Measurements from ENCODE around the gene RCAN3. TPM values are rescaled to one million over a fixed set of nuclear protein-coding genes. Genes with fewer than 3 reads are reported as not detected.

RCAN3 gene
- total and polyA plus RNA-seq, 2 of the 13 experiments (the other 11 are each of a cell fraction or from before 2014, with no cell fraction given) = 12.2 to 13.3 TPM

DNA sequence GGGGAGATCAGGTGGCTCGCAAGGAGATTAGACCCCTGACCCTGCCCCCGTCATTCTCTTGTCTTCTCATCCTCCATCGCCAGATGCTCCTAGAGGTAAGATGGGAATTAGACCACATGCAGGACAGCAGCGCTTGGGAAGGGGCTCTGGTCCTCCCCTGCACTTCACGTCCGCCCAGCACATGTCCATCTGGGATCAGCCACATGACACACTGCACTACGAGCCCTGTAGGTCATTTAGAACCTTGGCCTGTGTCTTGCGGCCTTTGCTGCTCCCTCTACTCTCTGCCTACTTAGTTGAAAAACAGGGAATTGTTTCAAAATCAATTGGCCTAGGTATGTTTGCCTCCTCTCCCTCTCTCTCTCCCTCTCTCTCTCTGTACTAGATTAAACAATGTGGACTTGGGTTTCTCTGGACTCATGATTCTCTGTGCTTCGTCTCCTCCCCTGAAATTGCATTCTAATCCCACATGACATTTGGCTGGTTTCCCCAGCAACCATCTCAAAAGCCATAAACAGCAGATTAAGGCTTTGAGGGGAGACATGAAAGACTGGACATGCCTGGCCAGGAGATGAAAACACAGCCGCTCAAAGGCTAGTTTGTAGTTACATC, 49.4 kb downstream of the RCAN3 start (continued):
- TF ChIP-seq RELA (CRISPR knock-in tag; IDR thresholded peaks at IDR 0.05) = no peak
- TF ChIP-seq IRX3 (CRISPR knock-in tag; IDR thresholded peaks at IDR 0.05; ENCODE audit: borderline replicate concordance, low read depth) = no peak; the same call in 1 of the 2 replicates
- no peak for TF ChIP-seq ZNF83 (CRISPR knock-in tag; IDR thresholded peaks at IDR 0.05; ENCODE audit: borderline replicate concordance)
- 0 out of 2 replicates have a peak, but pooled peaks have one; percentile 49 for TF ChIP-seq FOXJ3 (CRISPR knock-in tag; IDR thresholded peaks at IDR 0.05; ENCODE audit: borderline replicate concordance)
- TF ChIP-seq SRF (IDR thresholded peaks at IDR 0.05; ENCODE audit: low read depth, low read length) = no peak
- no peak for TF ChIP-seq ZNF44 (CRISPR knock-in tag; IDR thresholded peaks at IDR 0.05)
- no peak for TF ChIP-seq KAT2B (IDR thresholded peaks at IDR 0.05; ENCODE audit: borderline replicate concordance, low read depth, low read length)
- TF ChIP-seq ZNF432 (CRISPR knock-in tag; IDR thresholded peaks at IDR 0.05; ENCODE audit: borderline replicate concordance) = no peak
- no peak for TF ChIP-seq ZNF235 (CRISPR knock-in tag; IDR thresholded peaks at IDR 0.05; ENCODE audit: borderline replicate concordance)
- no peak for TF ChIP-seq CBX5 (CRISPR knock-in tag; IDR thresholded peaks at IDR 0.05; ENCODE audit: borderline replicate concordance)
- TF ChIP-seq SRSF9 (IDR thresholded peaks at IDR 0.05; ENCODE audit: borderline replicate concordance, insufficient read depth, low read depth, low read length, poor library complexity, severe bottlenecking) = no peak
- no peak for TF ChIP-seq HOXA7 (CRISPR knock-in tag; IDR thresholded peaks at IDR 0.05)

DNA sequence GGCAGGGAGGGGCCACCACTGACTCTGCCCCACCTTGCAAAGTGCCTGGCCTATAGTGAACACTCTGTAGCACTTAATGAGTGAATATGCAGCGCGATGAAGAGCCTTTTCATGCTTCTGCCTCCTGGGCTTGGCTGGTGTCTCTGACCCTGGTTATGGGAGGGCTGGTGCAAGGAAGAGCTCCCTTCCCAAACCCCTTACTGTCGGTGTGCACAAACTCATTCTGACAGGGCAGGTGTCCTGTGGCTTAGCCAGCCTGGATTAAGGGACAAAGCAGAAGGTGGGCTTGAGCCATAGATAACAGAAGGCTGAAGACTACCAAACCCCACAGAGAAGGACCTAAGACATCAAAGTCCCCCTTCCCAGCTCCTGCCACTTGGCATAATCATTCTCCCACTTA, 51.3 kb downstream of the RCAN3 start:
- intact Hi-C loops (cut with micrococcal nuclease; ENCODE audit: unreplicated experiment) = no loop called here
- WGBS (ENCODE audit: low lambda C conversion rate) = 50% methylated on average over 3 of the region's 3 CpGs
- Histone ChIP-seq H2AFZ (ENCODE audit: low read length) (no peak overlapping the region), H3K9me3 (ENCODE audit: low read length) (no peaks in the 10 kb centered on the region), H3K79me2 (ENCODE audit: insufficient read depth, low read length) (peaks cover 4% of the 10 kb centered on the region), H3K9ac (ENCODE audit: insufficient read depth, low read depth, low read length) (no peak overlapping the region), H3K4me3 (replicated peaks in 1 of 3; ENCODE audit: insufficient read depth in 1 of 3, low read depth in 2 of 3, low read length in 3 of 3) (no peak overlapping the region), H3K27ac (ENCODE audit: extremely low read length, insufficient read depth, low read length) (no peak overlapping the region), H3K27me3 (ENCODE audit: control insufficient read depth in 1 of 2, insufficient read depth in 2 of 2, low read length in 2 of 2) (no peaks in the 10 kb centered on the region), H3K4me2 (ENCODE audit: low read depth, low read length) (no peak overlapping the region), H3K36me3 (replicated peaks in 1 of 2; ENCODE audit: control insufficient read depth in 1 of 2, insufficient read depth in 2 of 2, low read length in 2 of 2) (no peaks in the 10 kb centered on the region), H3K4me1 (ENCODE audit: insufficient read depth, low read length) (peaks cover 94% of the 10 kb centered on the region), H4K20me1 (ENCODE audit: insufficient read depth, low read length) (no peaks in the 10 kb centered on the region; the same call in 1 of the 2 replicates)
- ChIA-PET POLR2A (interaction anchor here (1.4 kb wide), 1 partner anchor 13 kb away, joined by 5 read pairs; no protein-coding TSS in a partner anchor), CTCF (ENCODE audit: low intra/inter-chr PET ratio, low total read pairs) (no interaction called here)
- no peak for DNase-seq (ENCODE audit: low spot score)
- BruUV-seq (replicated peaks) = no TSS peak
- FAIRE-seq = no peak
- in situ Hi-C loops (cut with HindIII; ENCODE audit: extremely low pct_ligation_motif_present, low pct_unique_long_range_greater_than_20kb) = no loop called here
- no peak for ATAC-seq
- no peak for TF ChIP-seq CREB1 (IDR thresholded peaks at IDR 0.05)
- TF ChIP-seq CREB1 (CRISPR knock-in tag; IDR thresholded peaks at IDR 0.05) = no peak
- TF ChIP-seq TBP (CRISPR knock-in tag; IDR thresholded peaks at IDR 0.05) = no peak
- TF ChIP-seq, protein P1, sequence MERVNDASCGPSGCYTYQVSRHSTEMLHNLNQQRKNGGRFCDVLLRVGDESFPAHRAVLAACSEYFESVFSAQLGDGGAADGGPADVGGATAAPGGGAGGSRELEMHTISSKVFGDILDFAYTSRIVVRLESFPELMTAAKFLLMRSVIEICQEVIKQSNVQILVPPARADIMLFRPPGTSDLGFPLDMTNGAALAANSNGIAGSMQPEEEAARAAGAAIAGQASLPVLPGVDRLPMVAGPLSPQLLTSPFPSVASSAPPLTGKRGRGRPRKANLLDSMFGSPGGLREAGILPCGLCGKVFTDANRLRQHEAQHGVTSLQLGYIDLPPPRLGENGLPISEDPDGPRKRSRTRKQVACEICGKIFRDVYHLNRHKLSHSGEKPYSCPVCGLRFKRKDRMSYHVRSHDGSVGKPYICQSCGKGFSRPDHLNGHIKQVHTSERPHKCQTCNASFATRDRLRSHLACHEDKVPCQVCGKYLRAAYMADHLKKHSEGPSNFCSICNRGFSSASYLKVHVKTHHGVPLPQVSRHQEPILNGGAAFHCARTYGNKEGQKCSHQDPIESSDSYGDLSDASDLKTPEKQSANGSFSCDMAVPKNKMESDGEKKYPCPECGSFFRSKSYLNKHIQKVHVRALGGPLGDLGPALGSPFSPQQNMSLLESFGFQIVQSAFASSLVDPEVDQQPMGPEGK (CRISPR knock-in tag; IDR thresholded peaks at IDR 0.05) = 0 out of 2 replicates have a peak, but pooled peaks have one; percentile 17
- TF ChIP-seq, protein P2, sequence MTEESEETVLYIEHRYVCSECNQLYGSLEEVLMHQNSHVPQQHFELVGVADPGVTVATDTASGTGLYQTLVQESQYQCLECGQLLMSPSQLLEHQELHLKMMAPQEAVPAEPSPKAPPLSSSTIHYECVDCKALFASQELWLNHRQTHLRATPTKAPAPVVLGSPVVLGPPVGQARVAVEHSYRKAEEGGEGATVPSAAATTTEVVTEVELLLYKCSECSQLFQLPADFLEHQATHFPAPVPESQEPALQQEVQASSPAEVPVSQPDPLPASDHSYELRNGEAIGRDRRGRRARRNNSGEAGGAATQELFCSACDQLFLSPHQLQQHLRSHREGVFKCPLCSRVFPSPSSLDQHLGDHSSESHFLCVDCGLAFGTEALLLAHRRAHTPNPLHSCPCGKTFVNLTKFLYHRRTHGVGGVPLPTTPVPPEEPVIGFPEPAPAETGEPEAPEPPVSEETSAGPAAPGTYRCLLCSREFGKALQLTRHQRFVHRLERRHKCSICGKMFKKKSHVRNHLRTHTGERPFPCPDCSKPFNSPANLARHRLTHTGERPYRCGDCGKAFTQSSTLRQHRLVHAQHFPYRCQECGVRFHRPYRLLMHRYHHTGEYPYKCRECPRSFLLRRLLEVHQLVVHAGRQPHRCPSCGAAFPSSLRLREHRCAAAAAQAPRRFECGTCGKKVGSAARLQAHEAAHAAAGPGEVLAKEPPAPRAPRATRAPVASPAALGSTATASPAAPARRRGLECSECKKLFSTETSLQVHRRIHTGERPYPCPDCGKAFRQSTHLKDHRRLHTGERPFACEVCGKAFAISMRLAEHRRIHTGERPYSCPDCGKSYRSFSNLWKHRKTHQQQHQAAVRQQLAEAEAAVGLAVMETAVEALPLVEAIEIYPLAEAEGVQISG (CRISPR knock-in tag; IDR thresholded peaks at IDR 0.05) = 0 out of 2 replicates have a peak, but pooled peaks have one; percentile 20

Measured in HepG2 (cell line).